A549 (cell line): ENCODE results near the gene OMG. TPM values are rescaled to one million over a fixed set of nuclear protein-coding genes. Genes with fewer than 3 reads are reported as not detected.

Experiments
- ATAC-seq, 2 experiments: fragments of 200-7000 bp in 1 of 2; fragments of >200 bp in 1 of 2; cut with Nextera tagmentation in 1 of 2; cut with Tn5 transposase in 1 of 2; 3 replicates each; pipeline versions ENCODE4 v1.8.0 to v1.9.1; 2018 to 2020; ENCODE audit warnings: mild to moderate bottlenecking in 1 of 2, moderate library complexity in 1 of 2
- CTCF ChIA-PET: fragments of 300-600 bp; sonication (Branson Sonifier 250); formaldehyde crosslinking; extraction: SDS; loops from one replicate; lab custom pipeline; 2021; ENCODE audit warnings: antibody characterized with exemption, inconsistent platforms; lab: Yijun Ruan, JAX
- POLR2A ChIA-PET: fragments of 350-600 bp; formaldehyde crosslinking; extraction: SDS; loops from one replicate; lab custom pipeline; 2021; ENCODE audit warnings: antibody characterized with exemption, inconsistent platforms; lab: Yijun Ruan, JAX
- DNase-seq, 2 experiments: peaks; one replicate each; pipeline versions ENCODE4 v3.0.0 to v3.0.0-alpha.2; 2011 to 2016; ENCODE audit warnings: low read depth in 1 of 2, low spot score in 1 of 2
- FAIRE-seq: peaks from 2 replicates; lab custom pipeline; 2011; peaks lifted over from hg19 to GRCh38; lab: Jason Lieb, UNC
- H3K27ac ChIP-seq, 2 experiments: fragments of >200 bp; sonication (Bioruptor Twin); formaldehyde crosslinking; 3 replicates each; pipeline ENCODE4 v1.5.1; 2016 to 2017
- H3K4me1 ChIP-seq: fragments of >200 bp; sonication (Bioruptor Twin); formaldehyde crosslinking; 3 replicates; pipeline ENCODE4 v1.6.1; 2016
- H3K4me2 ChIP-seq: fragments of >200 bp; sonication (Bioruptor Twin); formaldehyde crosslinking; 3 replicates; pipeline ENCODE4 v1.6.1; 2016
- H3K4me3 ChIP-seq: fragments of >200 bp; sonication (Bioruptor Twin); formaldehyde crosslinking; 3 replicates; pipeline ENCODE4 v1.5.1; 2016
- H3K9me3 ChIP-seq: fragments of >200 bp; sonication (Bioruptor Twin); formaldehyde crosslinking; 3 replicates; pipeline ENCODE4 v1.6.1; 2016
- CEBPB ChIP-seq, 2 experiments: fragments of >200 bp in 1 of 2; sonication (Bioruptor Twin) in 1 of 2; formaldehyde crosslinking in 1 of 2; IDR thresholded peaks; 2 replicates each; pipeline ENCODE4 v1.6.1; 2012 to 2016
- ESRRA ChIP-seq: fragments of 150-350 bp; IDR thresholded peaks from 2 replicates; pipeline ENCODE4 v1.6.1; 2014; ENCODE audit warnings: mild to moderate bottlenecking, low read length, borderline replicate concordance
- FOSL2 ChIP-seq, 2 experiments: fragments of 450-650 bp in 1 of 2; fragments of >200 bp in 1 of 2; sonication (Bioruptor Twin) in 1 of 2; formaldehyde crosslinking; IDR thresholded peaks; 2 replicates each; pipeline versions ENCODE4 v1.5.0 to v1.6.1; 2016 to 2020; ENCODE audit warnings: mild to moderate bottlenecking in 1 of 2, moderate library complexity in 1 of 2
- MAFK ChIP-seq: fragments of 450-650 bp; IDR thresholded peaks from 2 replicates; pipeline ENCODE4 v1.6.1; 2014; ENCODE audit not compliant: partially characterized antibody
- MAZ ChIP-seq: fragments of 150-350 bp; IDR thresholded peaks from 2 replicates; pipeline ENCODE4 v1.6.1; 2014; ENCODE audit warnings: antibody characterized with exemption, low read depth, low read length, borderline replicate concordance
- MYC ChIP-seq: IDR thresholded peaks from 2 replicates; pipeline ENCODE4 v1.6.1; 2012; ENCODE audit warnings: mild to moderate bottlenecking, inconsistent platforms, low read length, improper control_type of control experiment, borderline replicate concordance
- PHF8 ChIP-seq: fragments of 200-600 bp; sonication (generic); IDR thresholded peaks from 2 replicates; pipeline ENCODE4 v1.6.1; 2016; ENCODE audit warnings: low read depth, mild to moderate bottlenecking, antibody characterized with exemption, moderate library complexity, borderline replicate concordance
- POLR2A ChIP-seq: IDR thresholded peaks from 2 replicates; pipeline ENCODE4 v1.6.1; 2012; ENCODE audit warnings: mild to moderate bottlenecking, low read length
- RARB ChIP-seq: fragments of 250-450 bp; sonication (Bioruptor Pico); IDR thresholded peaks from 2 replicates; pipeline ENCODE4 v1.8.0; 2021; ENCODE audit warnings: mild to moderate bottlenecking, moderate library complexity
- RNF2 ChIP-seq: fragments of 200-600 bp; sonication (generic); IDR thresholded peaks from 2 replicates; pipeline ENCODE4 v1.6.1; 2016; ENCODE audit warnings: low read depth, mild to moderate bottlenecking, antibody characterized with exemption, moderate library complexity, borderline replicate concordance
- TP53 ChIP-seq: fragments of 250-450 bp; sonication (Bioruptor Pico); IDR thresholded peaks from 2 replicates; pipeline ENCODE4 v1.5.0; 2021; ENCODE audit warnings: mild to moderate bottlenecking, moderate library complexity
- WGBS: methylation state at CpG from one replicate; pipeline ENCODE4 v1.1.6; 2017; ENCODE audit errors: missing lambda C conversion rate; 5-methylcytosine and 5-hydroxymethylcytosine counted together
- polyA plus RNA-seq, 4 experiments: library from polyadenylated mRNA; depleted of rRNA in 3 of 4; stranded (reverse); fragments of >200 nt; fragmentation: RNase III in 1 of 4; extraction: RNeasy Plus Mini Kit Qiagen cat#74134 plus additional on column Dnase treatment in 1 of 4; gene quantifications; 2 replicates in 3 of 4; 3 replicates in 1 of 4; pipeline ENCODE4 v1.2.3, GENCODE V29; 2011 to 2017
- TF ChIP-seq, protein P1 (sequence below): fragments of 150-350 bp; IDR thresholded peaks from 2 replicates; pipeline ENCODE4 v1.6.1; 2014; ENCODE audit warnings: low read depth, mild to moderate bottlenecking, low read length
- TF ChIP-seq, protein P2 (sequence below): IDR thresholded peaks from 2 replicates; pipeline ENCODE4 v1.6.1; 2012
- TF ChIP-seq, protein P3 (sequence below): fragments of >200 bp; sonication (Bioruptor Twin); formaldehyde crosslinking; IDR thresholded peaks from 3 replicates; pipeline ENCODE4 v1.6.1; 2016
- TF ChIP-seq, protein P4 (sequence below): IDR thresholded peaks from 2 replicates; pipeline ENCODE4 v1.6.1; 2012; ENCODE audit warnings: low read depth, borderline replicate concordance

The OMG gene
- polyA plus RNA-seq, 2 of the 4 experiments (the other 2 are of a cell fraction) = not detected

DNA sequence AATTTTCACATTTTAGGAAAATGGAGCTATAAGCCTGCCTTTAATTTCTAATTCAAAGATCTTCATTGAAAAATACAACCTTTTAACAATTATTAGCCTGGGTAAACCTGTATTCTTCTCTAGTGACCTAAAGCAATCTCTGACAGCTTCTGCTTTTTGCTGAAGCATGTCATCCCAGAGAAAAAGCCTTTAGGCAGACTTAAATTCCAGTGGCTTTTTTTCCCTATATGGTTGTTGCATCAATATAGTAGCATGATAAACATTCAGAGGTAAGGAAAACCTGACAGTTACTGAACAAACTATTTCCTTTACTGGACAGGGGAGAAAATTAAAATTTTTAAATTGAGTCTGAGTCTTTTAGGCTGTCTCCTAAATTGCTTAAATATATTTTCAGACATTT, 32.2 kb upstream of the OMG start:
- POLR2A ChIA-PET = interaction anchor here (0.6 kb wide), 1 partner anchor 461 kb away, joined by 3 read pairs; no protein-coding TSS in a partner anchor
- Histone ChIP-seq H3K9me3 (no peaks in the 10 kb centered on the region), H3K4me3 (no peak overlapping the region), H3K27ac (no peak overlapping the region), H3K4me1 (peaks cover 12% of the 10 kb centered on the region), H3K4me2 (no peak overlapping the region)
- CTCF ChIA-PET = interaction anchor here (0.6 to 1.4 kb wide), 4 partner anchors 9 to 235 kb away, joined by 3 to 5 read pairs (median 4); partner anchors contain the start of gene NF1
- TF ChIP-seq FOSL2 (IDR thresholded peaks at IDR 0.05) (no peak), FOSL2 (CRISPR knock-in tag; IDR thresholded peaks at IDR 0.05) (no peak), TP53 (CRISPR knock-in tag) (no peak)
- DNase-seq (no peak), FAIRE-seq (no peak), ATAC-seq (no peak)

DNA sequence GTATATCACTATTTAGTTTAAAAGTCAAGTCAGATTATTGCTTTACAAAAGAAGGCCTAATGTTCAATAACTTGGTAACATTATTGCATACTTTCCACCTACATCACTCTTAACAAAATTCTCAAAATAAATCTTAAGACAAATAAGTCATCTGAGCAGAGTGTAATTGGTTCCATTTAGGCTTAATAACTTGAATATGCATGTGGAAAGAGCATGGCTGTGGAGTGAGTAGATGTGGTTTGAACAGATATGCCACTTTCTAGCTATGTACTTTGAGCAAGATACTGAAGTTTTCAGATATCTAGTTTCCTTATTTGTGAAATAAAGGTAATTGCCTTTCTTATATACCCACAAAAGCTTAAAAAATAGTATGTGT, 31.1 kb upstream of the OMG start:
- POLR2A ChIA-PET = no interaction called here
- H3K4me3 ChIP-seq = no peak overlapping the region
- H3K4me1 ChIP-seq = peaks cover 12% of the 10 kb centered on the region
- DNase-seq = no peak
- CTCF ChIA-PET = interaction anchor here (1.3 to 1.4 kb wide), 2 partner anchors 10 to 15 kb away, joined by 3 to 5 read pairs; no protein-coding TSS in a partner anchor
- no peak; a peak in 1 of 6 replicates for ATAC-seq
- TF ChIP-seq, protein P1, sequence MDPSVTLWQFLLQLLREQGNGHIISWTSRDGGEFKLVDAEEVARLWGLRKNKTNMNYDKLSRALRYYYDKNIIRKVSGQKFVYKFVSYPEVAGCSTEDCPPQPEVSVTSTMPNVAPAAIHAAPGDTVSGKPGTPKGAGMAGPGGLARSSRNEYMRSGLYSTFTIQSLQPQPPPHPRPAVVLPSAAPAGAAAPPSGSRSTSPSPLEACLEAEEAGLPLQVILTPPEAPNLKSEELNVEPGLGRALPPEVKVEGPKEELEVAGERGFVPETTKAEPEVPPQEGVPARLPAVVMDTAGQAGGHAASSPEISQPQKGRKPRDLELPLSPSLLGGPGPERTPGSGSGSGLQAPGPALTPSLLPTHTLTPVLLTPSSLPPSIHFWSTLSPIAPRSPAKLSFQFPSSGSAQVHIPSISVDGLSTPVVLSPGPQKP = no peak
- TF ChIP-seq MAFK (no peak), FOSL2 (IDR thresholded peaks at IDR 0.05) (no peak), FOSL2 (CRISPR knock-in tag; IDR thresholded peaks at IDR 0.05) (no peak), ESRRA (no peak)
- H3K4me2 ChIP-seq = peak overlapping the region; percentile 6; the same call in 2 of the 3 replicates
- no peak overlapping the region for H3K27ac ChIP-seq
- FAIRE-seq = no peak
- H3K9me3 ChIP-seq = no peaks in the 10 kb centered on the region

DNA sequence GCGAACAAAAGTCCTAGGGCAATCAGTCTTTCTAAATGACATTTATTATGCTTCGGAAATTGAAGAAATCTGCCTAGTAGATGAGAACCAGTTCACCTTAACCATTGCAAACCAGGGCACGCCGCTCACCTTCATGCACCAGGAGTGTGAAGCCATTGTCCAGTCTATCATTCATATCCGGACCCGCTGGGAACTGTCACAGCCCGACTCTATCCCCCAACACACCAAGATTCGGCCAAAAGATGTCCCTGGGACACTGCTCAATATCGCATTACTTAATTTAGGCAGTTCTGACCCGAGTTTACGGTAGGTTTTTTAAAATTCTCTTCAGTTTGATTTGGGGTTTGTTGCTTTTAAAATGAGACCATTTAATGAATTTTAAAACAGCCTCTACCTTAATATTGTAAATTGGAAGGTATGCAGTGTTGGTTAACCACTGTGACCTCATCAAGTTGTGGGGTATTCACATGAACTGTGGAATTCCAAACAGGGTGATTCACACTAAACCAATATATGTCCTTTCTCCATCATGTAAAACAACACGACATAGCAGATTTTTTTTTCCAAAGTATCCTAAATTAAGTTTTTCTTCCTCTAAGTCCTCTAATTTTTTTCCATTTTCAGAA, 30.6 kb upstream of the OMG start:
- CTCF ChIA-PET = interaction anchor here (1.3 to 1.4 kb wide), 2 partner anchors 10 to 16 kb away, joined by 3 to 5 read pairs; no protein-coding TSS in a partner anchor
- 88% methylated on average over 12 of the region's 12 CpGs for WGBS
- Histone ChIP-seq H3K4me1 (peaks cover 12% of the 10 kb centered on the region), H3K4me3 (no peak overlapping the region), H3K27ac (peak overlapping the region in 1 of 2 experiments; percentile 35; a peak in 2 of 6 replicates), H3K9me3 (no peaks in the 10 kb centered on the region), H3K4me2 (peak overlapping the region; percentile 6; the same call in 2 of the 3 replicates)
- no peak for FAIRE-seq
- peak; percentile 19 to 35 for DNase-seq
- peak; percentile 68 to 72; a peak in 3 of 6 replicates for ATAC-seq
- no peak for TF ChIP-seq POLR2A
- TF ChIP-seq RARB (CRISPR knock-in tag) = no peak
- TF ChIP-seq MAZ = no peak
- TF ChIP-seq, protein P2, sequence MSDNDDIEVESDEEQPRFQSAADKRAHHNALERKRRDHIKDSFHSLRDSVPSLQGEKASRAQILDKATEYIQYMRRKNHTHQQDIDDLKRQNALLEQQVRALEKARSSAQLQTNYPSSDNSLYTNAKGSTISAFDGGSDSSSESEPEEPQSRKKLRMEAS = no peak
- peak; percentile 22 for TF ChIP-seq MAFK
- TF ChIP-seq FOSL2 (IDR thresholded peaks at IDR 0.05) = no peak
- TF ChIP-seq FOSL2 (CRISPR knock-in tag; IDR thresholded peaks at IDR 0.05) = peak; percentile 54
- TF ChIP-seq CEBPB (IDR thresholded peaks at IDR 0.05) = no peak
- TF ChIP-seq, protein P3, sequence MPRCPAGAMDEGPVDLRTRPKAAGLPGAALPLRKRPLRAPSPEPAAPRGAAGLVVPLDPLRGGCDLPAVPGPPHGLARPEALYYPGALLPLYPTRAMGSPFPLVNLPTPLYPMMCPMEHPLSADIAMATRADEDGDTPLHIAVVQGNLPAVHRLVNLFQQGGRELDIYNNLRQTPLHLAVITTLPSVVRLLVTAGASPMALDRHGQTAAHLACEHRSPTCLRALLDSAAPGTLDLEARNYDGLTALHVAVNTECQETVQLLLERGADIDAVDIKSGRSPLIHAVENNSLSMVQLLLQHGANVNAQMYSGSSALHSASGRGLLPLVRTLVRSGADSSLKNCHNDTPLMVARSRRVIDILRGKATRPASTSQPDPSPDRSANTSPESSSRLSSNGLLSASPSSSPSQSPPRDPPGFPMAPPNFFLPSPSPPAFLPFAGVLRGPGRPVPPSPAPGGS = no peak
- TF ChIP-seq PHF8 = no peak
- no peak for TF ChIP-seq MYC
- no peak for TF ChIP-seq RNF2
- POLR2A ChIA-PET = no interaction called here

DNA sequence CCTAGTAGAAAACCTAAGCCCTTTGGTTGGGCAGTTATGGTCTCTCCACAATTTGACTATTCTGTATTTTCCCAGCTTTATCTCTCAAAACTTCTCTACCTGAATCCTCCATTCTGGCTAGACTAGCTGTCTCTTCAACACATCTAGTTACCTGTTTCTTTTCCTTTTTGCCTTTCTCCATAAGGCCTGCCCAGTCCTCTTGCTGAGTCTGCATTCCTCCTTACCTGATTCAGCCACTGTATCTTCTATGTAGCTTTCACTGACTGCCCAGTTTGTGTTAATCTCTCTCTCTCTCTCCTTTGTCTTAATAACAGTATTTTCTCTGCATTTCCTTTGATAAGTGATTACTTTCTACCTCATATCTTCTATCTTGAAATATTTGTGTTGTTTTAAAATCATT, 26.5 kb upstream of the OMG start:
- Histone ChIP-seq H3K4me1 (peaks cover 12% of the 10 kb centered on the region), H3K4me2 (no peak overlapping the region), H3K4me3 (no peak overlapping the region), H3K9me3 (no peaks in the 10 kb centered on the region), H3K27ac (no peak overlapping the region)
- ChIA-PET POLR2A (no interaction called here), CTCF (interaction anchor here (0.6 to 1.8 kb wide), 3 partner anchors 11 to 474 kb away, joined by 3 to 4 read pairs (median 3); no protein-coding TSS in a partner anchor)
- no peak for FAIRE-seq
- TF ChIP-seq CEBPB (IDR thresholded peaks at IDR 0.05) (no peak), MAFK (peak; percentile 43)
- TF ChIP-seq, protein P4, sequence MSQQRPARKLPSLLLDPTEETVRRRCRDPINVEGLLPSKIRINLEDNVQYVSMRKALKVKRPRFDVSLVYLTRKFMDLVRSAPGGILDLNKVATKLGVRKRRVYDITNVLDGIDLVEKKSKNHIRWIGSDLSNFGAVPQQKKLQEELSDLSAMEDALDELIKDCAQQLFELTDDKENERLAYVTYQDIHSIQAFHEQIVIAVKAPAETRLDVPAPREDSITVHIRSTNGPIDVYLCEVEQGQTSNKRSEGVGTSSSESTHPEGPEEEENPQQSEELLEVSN = no peak
- TF ChIP-seq, all 56 proteins: peak for 1
- DNase-seq (no peak), ATAC-seq (no peak)
